T1000 (cell line): ENCODE data around the gene TAGLN2.
A peak's percentile ranks its signal among the peaks of the same experiment; 100 is the strongest.
"Not testable (repeated sequence)": the region's sequence is repeated elsewhere in the genome, so short reads cannot be mapped to it uniquely, and the experiment has no call there.

Experiments used
- DNase-seq: peaks from one replicate; lab custom pipeline; 2025; ENCODE audit warnings: mixed read lengths; lab: John Stamatoyannopoulos, UW

The TAGLN2 gene

DNA sequence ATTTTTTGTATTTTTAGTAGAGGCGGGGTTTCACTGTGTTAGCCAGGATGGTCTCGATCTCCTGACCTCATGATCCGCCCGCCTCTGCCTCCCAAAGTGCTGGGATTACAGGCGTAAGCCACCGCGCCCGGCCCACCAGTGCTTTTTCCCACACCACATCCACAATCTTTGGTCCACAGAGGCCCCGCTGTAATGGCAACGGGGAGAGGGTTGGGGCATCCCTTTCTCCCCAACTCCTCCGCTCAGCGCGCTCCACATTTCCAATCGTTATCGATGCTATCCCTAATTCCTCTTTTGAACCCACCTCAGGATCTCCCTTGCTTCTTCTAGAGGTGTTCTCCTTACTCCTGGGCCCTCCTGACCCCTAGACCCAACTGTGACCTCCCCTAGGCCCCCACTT lies 25.7 kb downstream of the TAGLN2 start:
- DNase-seq, result not testable (repeated sequence)

DNA sequence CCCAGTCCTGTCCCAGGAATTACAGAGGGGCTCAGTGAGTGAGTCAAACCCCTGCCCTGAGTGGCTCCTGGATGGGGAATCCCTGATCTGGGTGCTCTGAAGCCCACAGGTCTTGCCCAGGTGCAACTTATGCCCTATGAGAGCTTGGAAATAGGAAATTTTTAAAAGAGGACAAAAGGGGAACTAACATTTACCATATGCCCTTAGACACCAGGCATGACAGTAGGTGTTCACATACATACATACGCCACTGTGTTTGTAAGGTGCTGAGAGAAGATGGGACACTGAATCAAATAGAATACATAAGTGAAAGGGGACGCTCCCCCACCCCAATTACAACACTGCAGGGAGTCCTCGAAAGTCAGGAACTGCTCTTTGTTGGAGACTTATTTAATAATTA lies 26.8 kb downstream of the TAGLN2 start:
- DNase-seq, result no peak

DNA sequence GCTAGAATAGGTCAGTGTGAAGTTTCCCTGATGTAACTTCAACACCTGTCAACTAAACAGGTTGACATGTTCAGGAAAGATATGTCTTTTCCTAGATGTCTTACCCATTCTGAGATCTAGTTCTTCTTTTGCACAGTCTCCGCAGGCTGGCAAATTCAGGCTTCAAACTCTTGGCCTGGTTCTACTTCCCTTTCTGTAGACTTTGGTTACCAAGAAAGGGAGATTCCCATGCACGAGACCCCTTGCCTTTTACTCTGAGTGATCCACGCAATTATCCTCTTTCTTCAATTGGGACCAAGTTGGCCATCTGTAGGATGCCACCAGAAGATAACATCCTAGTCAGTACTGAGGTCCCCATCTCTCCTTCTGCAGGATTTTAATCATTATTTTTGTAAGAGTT lies 27.3 kb downstream of the TAGLN2 start:
- no peak for DNase-seq

DNA sequence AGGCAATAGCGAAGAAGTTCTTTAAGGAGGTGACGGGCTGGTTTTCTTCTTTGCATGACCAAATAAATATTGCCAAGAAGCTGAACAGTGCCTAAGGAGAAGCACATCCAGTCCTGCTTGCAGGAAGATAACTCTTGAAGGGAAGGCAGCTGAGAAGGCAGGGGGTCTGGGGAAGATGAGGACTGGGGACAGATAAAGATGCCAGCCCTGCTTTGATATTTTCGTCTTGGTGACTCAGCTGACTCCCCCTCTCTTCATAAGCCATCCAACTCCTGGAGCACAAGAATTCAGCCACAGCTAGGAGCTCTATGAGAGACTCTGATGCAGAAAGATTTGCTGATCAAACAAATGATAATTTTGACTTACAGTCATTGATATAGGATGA lies 28.8 kb downstream of the TAGLN2 start:
- no peak for DNase-seq

DNA sequence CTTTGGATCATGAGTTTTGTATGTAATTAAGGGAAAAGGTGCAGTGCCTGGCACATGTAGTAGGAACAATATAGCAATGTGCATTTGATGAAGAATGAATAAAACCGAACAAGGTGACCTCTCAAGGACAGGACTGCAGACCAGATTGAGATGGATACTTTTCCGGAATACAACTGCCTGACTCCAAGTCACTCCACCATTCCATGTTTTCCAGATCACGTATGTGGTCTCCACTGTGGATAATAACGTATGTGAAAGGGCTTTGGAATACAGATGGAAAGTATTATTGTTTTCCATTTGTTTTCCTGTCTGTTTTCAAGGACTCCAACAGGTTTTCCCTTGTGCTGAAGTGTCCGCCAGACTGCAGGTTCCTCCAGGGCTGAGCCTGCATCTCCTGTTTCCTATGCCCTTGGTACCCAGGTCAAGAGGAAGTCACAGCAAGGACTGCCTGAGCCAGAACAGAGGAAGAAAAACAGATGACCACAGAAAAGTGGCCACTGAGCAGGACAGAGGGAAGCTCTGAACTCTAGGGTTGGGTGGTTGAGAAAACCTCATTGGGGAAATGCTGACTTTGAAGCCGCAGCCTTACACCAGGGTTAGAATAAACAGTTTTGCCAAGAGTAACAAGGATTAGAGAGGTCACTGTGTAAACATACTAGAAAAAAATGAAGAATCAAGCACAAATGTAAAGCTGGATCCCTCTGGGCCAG lies 29.3 kb downstream of the TAGLN2 start:
- no peak for DNase-seq

DNA sequence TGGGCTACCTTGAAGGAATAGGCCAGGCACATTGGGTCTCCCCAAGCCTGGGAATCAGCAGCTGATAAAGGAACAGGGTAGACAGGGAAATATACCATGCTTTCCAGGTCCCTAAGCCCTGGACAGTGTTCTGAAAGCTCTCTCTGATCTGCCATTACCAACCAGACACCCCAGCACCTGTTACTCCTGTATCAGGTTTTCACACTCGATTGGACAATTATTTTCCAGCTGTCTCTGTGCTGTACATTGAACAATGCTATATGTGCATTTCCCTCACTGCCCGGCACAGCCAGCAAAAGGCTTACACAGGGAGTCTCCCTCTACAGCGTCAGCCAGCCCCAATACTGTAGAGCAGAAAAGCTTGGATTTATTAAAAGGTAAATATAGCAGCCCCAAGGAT lies 30.0 kb downstream of the TAGLN2 start:
- DNase-seq, result no peak

DNA sequence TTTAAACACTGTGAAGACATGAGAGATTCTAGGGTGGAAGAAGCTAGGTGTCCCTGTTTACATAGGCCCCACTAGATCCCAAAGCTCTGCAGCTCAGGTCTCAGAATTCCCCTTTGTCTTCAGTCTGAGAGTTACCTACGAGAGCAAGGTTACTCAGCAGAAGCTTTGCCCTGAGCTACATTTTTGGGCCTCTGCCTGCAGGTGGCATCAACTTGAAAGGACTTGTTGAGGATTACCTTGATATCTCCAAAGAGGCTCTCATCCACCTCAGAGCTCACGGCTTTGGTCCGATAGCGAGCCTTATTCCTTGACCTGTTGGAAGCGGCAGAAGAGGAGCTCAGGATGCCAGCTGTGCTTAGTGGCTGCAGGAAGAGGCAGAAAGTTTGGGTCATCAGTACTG lies 32.4 kb downstream of the TAGLN2 start:
- DNase-seq, result no peak

DNA sequence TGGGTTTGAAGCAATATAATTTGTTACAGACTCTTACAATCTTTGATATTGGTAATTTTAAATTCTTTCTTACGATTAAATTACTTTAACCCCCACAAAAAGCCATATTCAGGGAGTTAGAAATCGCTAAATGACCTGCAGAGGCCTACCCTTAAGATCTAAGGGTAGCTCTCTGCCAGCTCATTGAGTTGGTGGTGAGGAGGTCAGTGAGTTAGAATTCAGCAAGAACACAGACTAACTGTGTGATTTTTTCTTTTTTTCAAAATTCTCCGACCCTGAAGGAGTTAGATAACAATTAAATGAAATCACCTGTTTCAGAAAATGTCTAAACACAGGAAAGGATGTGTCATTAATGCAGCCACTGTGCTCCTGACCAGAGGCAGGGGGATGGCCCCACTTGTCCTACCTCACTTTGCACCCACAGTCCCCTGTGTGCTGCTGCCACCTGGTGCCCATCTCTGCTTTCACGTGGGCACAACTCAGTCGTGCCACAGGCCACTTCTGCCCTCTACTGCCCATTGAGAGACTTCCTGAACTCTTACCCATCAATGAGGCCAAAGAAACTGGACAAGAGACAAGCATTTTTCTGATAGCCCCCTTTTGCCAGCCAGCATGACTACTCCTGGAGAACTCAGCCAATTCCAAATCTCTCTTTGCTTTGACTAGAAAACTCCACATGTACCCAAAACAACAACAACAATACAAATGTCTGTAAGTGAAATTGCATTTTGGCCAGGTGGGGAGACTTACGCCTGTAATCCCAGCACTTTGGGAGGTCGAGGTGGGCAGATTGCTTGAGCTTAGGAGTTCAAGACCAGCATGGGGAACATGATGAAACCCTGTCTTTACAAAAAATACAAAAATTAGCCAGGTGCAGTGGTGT lies 33.8 kb downstream of the TAGLN2 start:
- DNase-seq, result peak; percentile 77

DNA sequence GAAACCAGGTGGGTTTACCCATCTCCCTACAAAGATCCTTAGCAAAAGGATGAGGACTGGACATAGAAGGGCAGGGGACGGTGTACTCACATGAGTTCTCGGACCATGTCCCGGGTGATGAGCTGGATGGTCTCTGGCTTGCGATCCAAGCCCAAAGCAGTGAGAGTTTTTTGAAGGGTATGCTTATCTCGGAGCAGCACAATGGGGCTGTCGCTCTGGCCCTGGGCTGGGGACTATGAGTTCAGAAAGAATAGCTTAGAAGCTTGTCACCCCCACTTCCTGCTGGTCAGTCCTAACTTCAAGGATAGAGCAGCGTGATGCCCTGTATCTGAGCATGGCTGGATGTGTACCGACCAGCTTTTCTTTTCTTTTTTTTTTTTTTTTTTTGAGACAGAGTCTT lies 34.9 kb downstream of the TAGLN2 start:
- DNase-seq, result no peak

DNA sequence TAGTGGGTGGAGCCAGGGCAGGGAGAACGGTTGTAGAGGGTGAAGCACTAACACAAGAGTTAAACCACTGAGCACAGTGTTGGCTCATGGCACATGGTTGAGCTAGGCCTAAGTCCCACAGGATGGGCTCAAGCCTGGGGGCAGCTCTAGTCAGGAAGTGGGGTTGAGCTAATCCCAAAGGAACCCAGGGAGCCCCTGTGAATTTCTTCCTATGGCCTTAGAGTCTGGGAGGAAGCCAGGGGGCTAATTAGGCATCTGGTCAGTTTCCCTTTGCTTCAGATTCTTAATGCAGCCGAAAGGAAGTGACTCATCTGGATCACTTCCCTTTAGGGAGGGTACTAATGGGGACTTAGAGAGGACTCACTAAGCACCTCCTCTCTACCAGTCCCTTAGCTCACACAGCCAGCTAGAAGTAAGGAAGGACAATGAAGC lies 35.5 kb downstream of the TAGLN2 start:
- DNase-seq, result peak; percentile 53

DNA sequence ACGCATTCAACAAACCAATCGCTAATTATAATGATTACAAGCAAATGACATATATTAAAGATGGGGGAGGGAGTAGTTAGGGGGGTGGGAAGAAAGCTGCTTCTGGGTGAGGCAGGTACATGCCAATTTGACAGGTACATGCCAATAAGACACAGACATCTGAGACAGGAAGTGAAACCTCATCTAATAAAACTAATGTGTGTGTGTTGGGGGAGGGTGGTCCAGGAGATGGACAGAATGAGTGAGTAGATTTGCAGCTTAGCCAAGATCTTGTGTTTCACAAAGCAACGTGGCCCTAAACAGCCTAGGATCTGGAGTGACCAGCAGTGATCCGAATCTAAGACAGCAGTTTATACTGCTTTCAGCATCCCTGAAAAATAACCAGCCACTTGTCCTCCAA lies 36.1 kb downstream of the TAGLN2 start:
- no peak for DNase-seq

DNA sequence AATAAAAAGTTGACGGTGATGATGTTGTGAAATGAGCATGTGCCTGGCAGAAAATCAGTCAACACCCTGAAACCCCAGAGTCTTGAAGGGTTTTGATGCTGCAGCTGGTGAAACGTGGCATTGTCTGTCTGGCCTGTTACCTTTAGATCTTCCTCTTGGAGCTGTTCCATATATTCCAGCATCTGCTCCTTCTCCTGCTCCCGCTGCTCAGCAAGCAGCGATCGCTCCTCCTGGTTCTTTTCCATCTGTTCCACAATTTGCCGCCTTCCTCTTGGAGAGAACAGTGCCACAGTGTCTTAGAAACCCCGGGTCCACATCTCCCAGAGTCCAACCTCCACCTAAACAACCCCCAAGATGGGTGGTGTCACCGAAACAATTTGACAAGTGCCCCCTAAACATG lies 41.0 kb downstream of the TAGLN2 start:
- no peak for DNase-seq

DNA sequence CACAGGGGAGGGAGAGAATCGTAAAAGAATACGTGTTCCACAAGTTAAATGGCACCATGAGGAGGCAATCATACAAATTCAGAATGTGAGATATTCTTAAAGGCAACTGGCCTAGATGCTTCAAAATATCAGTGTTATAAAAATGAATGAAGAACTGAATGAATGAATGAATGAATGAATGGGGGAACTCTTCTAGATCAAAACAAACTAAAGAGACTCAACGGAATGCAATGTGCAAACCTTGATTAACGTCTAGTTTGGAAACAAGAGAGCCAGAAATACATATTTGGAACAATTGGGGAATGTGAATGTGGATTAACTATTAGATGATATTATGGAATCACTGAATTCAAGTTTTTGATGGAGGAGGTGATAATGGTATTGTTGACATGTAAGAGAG lies 42.2 kb downstream of the TAGLN2 start:
- no peak for DNase-seq

DNA sequence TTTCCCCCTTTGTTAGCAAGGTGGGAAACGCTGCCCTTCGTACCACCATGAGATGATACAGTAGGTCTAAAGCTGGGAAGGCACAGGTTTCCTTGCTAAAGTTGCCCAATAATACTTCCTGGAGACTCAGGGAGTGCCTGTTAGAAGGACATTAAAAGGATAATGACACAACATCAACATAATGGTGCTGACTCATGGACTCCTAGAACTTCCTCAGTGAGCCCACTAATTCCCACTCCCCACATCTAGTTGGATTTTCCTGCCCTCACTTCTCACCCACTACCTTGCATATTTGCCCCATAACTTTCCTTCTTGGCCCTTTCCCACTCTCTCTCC lies 42.8 kb downstream of the TAGLN2 start:
- DNase-seq, result no peak

DNA sequence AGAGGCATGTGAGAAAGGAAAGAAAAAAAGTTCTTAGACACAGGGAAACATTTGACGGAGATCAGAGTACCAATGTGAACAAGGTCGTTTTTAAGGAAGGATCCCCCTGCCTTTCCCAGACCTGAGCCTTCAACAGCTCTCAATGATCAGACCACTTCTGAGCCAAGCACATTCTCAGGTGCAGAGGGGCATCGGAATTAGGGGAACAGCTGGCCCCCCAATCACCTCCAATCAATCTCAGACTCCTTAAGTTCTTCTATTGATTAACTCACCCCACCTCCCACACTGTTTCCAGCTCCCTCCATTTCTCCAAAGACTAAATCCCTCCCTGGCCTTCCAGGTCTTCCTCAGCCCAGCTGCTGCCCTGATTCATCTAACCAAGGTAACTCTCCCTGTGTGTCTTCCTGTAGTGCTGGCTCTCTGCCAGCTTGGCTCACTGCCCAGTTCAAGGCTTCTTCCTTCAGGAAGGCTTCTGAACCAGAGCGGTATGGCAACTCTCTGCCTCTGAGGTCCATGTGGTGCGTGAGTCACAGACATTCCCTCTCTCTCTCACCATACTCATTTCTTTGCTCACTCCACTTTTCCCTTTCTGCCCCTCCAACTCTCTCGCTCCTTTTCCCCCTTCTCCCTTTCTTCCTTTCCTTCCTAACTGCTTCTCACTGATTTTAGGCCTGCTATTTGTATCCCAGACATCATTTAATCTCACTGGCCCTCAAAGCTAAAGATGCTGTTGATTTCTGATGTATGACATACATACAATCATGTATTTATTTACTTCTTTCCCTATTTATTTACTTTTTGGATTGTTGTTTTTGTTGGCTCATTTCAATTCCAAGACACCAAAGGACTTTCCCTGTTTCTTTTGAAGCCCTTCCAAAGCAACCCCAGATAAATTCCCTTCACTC lies 43.4 kb downstream of the TAGLN2 start:
- peak; percentile 74 for DNase-seq

DNA sequence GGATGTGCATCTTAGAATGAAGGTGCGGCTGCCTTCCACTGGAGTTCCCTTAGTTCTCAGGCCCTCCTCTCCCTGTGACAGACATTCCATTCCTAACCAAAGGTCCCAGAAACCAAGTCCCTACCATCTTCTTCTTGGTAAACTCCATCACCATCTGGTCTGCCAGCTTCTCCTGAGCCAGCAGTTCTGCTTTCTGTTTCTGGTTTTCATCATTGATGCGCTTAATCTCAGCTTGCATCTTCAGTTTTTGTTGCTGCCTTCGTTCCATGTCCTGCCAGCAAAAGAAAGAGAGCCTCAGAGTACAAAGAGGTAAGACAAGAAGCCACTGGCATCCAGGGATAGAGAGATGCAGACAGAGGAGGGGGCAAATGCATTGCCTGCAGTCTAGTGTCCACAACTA lies 44.9 kb downstream of the TAGLN2 start:
- no peak for DNase-seq

DNA sequence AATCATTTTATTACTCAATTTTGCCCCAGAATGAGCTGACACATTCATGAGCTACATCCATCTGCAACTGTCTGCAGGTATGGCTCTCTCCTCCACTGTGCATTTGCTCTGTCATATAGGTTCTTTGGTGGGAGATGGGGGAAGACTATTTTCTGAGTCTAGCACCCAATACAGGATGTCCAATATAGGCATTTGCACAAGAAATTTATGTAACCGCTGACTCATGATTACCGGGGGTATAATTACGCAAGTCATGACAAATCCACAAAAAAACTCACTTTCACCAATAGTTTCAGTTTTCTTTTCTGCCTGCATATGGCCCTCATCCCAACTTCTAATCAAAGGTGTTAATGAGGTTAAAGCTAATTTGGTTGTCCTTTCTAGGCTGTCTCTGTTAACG lies 45.3 kb downstream of the TAGLN2 start:
- no peak for DNase-seq

DNA sequence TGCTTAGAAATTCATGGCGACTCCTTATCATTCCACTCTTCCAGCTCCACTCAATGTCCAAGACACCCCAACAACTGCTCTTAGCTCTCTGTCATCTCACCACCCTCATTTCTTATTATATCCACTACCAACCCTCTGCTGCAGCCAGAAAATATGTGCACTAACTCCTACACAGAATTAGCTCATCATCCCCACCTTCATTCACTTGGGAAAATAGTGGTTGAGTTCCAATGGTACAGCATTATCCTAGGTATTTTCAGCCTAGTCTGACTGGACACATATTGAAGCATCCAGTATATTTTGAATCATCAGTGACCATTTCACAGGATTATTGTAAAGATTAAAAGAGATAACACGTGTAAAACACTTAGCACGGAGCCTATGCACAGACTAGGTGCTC lies 46.2 kb downstream of the TAGLN2 start:
- no peak for DNase-seq

DNA sequence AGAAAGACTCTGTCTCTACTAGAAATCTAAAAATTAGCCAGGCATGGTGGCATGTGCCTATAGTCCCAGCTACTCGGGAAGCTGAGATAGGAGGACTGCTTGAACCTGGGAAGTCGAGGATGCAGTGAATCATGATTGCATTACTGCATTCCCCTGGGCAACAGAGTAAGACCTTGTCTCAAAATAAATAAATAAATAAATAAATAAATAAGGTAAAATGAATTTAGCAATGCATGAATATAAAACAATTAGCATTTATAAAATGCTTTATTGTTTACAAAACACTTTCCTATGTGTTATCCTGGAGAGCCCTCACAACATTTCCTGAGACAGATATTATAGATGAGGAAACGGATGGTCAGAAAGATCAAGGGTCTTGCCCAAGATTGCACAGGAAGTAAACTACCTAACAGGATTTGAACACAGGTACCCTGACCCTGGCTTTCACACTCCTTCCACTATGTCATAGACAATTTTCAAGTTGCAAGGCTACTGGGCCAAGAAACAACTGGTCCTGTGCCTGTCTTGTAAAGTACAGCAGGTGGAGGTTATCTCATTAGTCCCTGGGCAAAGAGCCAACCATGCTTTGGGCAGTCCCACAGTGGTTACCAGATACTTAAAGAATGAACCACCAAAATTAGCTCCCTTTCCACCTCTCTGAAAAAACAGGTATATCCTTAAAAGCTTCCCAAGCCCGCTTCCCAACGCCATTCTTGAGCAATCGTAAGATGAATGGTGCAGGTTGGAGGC lies 47.4 kb downstream of the TAGLN2 start:
- DNase-seq, result no peak

DNA sequence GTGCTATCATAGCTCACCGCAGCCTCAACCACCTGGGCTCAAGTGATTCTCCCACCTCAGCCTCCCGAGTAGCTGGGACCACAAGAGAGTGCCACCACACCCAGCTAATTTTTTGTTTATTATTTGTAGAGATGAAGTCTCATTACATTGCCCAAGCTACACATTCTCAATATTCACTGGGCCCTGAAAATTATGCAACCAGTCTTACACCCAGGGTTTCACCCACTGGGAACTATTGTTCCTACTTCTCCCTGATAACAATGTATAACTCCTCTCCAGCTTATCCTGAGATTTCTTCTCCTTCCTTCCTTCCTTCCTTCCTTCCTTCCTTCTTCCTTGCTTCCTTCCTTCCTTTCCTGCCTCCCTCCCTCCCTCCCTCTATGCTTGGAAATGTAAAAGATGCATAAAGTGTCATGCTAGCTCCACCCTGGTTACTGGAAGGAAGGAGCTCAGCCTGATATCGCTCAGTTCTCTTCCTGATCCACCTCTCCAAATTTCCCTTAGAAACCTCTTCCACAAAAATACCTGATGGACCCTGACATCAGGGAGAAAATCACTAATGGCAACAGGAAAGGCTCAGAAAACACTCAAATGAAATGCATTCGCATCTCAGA lies 51.7 kb downstream of the TAGLN2 start:
- DNase-seq, result no peak

DNA sequence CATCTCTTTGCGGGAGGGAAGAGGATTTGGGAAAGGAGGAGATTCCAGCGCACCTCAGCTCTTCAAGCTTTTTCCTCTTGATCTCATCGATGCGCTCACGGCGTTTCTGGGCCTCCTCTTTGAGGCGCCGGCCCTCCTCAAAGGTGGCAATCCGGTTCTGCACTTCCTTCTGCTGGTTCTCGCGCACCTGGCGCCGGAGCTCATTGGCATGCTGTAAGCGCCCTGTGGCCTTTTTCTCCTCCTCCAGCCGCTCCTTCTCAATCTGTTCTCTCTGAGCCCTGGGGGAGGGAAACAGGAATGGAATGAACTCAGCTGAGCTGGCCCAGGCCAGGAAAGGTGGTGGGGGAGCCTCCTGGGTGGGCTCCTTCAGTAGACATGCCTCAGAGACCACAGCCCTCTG lies 52.4 kb downstream of the TAGLN2 start:
- DNase-seq, result no peak
